MM.1S (cell line): ENCODE measurements around the gene GPR180.

Experiments
- DNase-seq: peaks from one replicate; pipeline ENCODE4 v3.0.0-alpha.2; 2015
- H2AFZ ChIP-seq: fragments of 300-600 bp; sonication (generic); 2 replicates; pipeline ENCODE4 v1.6.0; 2016; ENCODE audit warnings: antibody characterized with exemption, low read length
- H3F3A ChIP-seq: fragments of 300-600 bp; sonication (generic); 2 replicates; pipeline ENCODE4 v1.6.1; 2016; ENCODE audit warnings: mild to moderate bottlenecking, antibody characterized with exemption, low read length, moderate library complexity, mixed read lengths; ENCODE audit not compliant: insufficient read depth
- H3K27ac ChIP-seq: fragments of 300-600 bp; sonication (generic); 2 replicates; pipeline ENCODE4 v1.5.1; 2016; ENCODE audit warnings: mild to moderate bottlenecking, low read length
- H3K27me3 ChIP-seq: fragments of 300-600 bp; sonication (generic); replicated peaks from 2 replicates; pipeline ENCODE4 v1.6.0; 2016; ENCODE audit warnings: low read length; ENCODE audit not compliant: insufficient read depth
- H3K36me3 ChIP-seq: fragments of 300-600 bp; sonication (generic); replicated peaks from 2 replicates; pipeline ENCODE4 v1.6.1; 2016; ENCODE audit warnings: mild to moderate bottlenecking, low read length, mixed read lengths; ENCODE audit not compliant: insufficient read depth
- H3K4me1 ChIP-seq: fragments of 300-600 bp; sonication (generic); 2 replicates; pipeline ENCODE4 v1.6.1; 2016; ENCODE audit warnings: low read length, mixed read lengths
- H3K4me2 ChIP-seq: fragments of 300-600 bp; sonication (generic); 2 replicates; pipeline ENCODE4 v1.6.0; 2016; ENCODE audit warnings: low read depth, low read length
- H3K4me3 ChIP-seq: fragments of 300-600 bp; sonication (generic); 2 replicates; pipeline ENCODE4 v1.5.1; 2016; ENCODE audit warnings: low read length, mixed read lengths
- H3K79me2 ChIP-seq: fragments of 300-600 bp; sonication (generic); 2 replicates; pipeline ENCODE4 v1.6.1; 2016; ENCODE audit warnings: mixed run types, low read length, mixed read lengths
- H3K9ac ChIP-seq: fragments of 300-600 bp; sonication (generic); 2 replicates; pipeline ENCODE4 v1.6.1; 2016; ENCODE audit warnings: low read length, mixed read lengths
- H3K9me2 ChIP-seq: fragments of 300-600 bp; sonication (generic); replicated peaks from 2 replicates; pipeline ENCODE4 v1.6.1; 2016; ENCODE audit warnings: mild to moderate bottlenecking, low read length, mixed read lengths; ENCODE audit not compliant: insufficient read depth
- H3K9me3 ChIP-seq: fragments of 300-600 bp; sonication (generic); replicated peaks from 2 replicates; pipeline ENCODE4 v1.6.1; 2016; ENCODE audit warnings: mild to moderate bottlenecking, low read length, mixed read lengths; ENCODE audit not compliant: insufficient read depth
- H4K20me1 ChIP-seq: fragments of 300-600 bp; sonication (generic); 2 replicates; pipeline ENCODE4 v1.6.1; 2016; ENCODE audit warnings: mild to moderate bottlenecking, low read length, moderate library complexity, mixed read lengths; ENCODE audit not compliant: insufficient read depth
- EZH2 ChIP-seq: fragments of 300-600 bp; sonication (generic); optimal IDR thresholded peaks from 2 replicates; pipeline ENCODE3; 2017; ENCODE audit warnings: low read depth, mild to moderate bottlenecking, antibody characterized with exemption, low read length, mixed read lengths
- EZH2phosphoT487 ChIP-seq: fragments of 300-600 bp; sonication (generic); IDR thresholded peaks from 2 replicates; pipeline ENCODE4 v1.6.1; 2018; ENCODE audit warnings: antibody characterized with exemption, low read length
- TF ChIP-seq, protein P1 (sequence below): fragments of 300-600 bp; sonication (generic); IDR thresholded peaks from 2 replicates; pipeline ENCODE4 v1.5.1; 2016; ENCODE audit warnings: antibody characterized with exemption, low read length, mixed read lengths

GPR180 gene

GRCh38 chr13:94672400-94672799, 70.7 kb downstream of the GPR180 start:
- TF ChIP-seq, protein P1, sequence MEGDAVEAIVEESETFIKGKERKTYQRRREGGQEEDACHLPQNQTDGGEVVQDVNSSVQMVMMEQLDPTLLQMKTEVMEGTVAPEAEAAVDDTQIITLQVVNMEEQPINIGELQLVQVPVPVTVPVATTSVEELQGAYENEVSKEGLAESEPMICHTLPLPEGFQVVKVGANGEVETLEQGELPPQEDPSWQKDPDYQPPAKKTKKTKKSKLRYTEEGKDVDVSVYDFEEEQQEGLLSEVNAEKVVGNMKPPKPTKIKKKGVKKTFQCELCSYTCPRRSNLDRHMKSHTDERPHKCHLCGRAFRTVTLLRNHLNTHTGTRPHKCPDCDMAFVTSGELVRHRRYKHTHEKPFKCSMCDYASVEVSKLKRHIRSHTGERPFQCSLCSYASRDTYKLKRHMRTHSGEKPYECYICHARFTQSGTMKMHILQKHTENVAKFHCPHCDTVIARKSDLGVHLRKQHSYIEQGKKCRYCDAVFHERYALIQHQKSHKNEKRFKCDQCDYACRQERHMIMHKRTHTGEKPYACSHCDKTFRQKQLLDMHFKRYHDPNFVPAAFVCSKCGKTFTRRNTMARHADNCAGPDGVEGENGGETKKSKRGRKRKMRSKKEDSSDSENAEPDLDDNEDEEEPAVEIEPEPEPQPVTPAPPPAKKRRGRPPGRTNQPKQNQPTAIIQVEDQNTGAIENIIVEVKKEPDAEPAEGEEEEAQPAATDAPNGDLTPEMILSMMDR: no peak
- TF ChIP-seq EZH2phosphoT487: no peak
- H3K79me2 ChIP-seq: no peaks in the 10 kb centered on the region
- no peak for DNase-seq
- H3K9me3 ChIP-seq: no peaks in the 10 kb centered on the region
- H3K27me3 ChIP-seq: no peaks in the 10 kb centered on the region
- no peak overlapping the region for H3K4me2 ChIP-seq
- no peak overlapping the region for H3K9ac ChIP-seq
- no peaks in the 10 kb centered on the region for H4K20me1 ChIP-seq
- H3K4me1 ChIP-seq: no peaks in the 10 kb centered on the region
- H3K27ac ChIP-seq: no peak overlapping the region
- H2AFZ ChIP-seq: no peak overlapping the region
- H3K4me3 ChIP-seq: no peak overlapping the region
- no peaks in the 10 kb centered on the region for H3K36me3 ChIP-seq
- no peaks in the 10 kb centered on the region for H3K9me2 ChIP-seq
- no peaks in the 10 kb centered on the region for H3F3A ChIP-seq

GRCh38 chr13:94673851-94674250, 72.2 kb downstream of the GPR180 start:
- Histone ChIP-seq H3K9ac (no peak overlapping the region), H3K36me3 (no peaks in the 10 kb centered on the region), H2AFZ (no peak overlapping the region), H3K79me2 (no peaks in the 10 kb centered on the region), H3F3A (no peaks in the 10 kb centered on the region), H3K9me2 (no peaks in the 10 kb centered on the region), H3K27ac (no peak overlapping the region), H3K4me1 (no peaks in the 10 kb centered on the region), H3K4me3 (no peak overlapping the region), H4K20me1 (no peaks in the 10 kb centered on the region), H3K4me2 (no peak overlapping the region), H3K27me3 (no peaks in the 10 kb centered on the region), H3K9me3 (no peaks in the 10 kb centered on the region)
- DNase-seq: no peak
- TF ChIP-seq EZH2: no peak
- TF ChIP-seq, protein P1: no peak
- no peak for TF ChIP-seq EZH2phosphoT487

GRCh38 chr13:94674609-94675348, 73.1 kb downstream of the GPR180 start:
- Histone ChIP-seq H3K4me1 (no peaks in the 10 kb centered on the region), H3K9ac (no peak overlapping the region), H3K27ac (no peak overlapping the region), H3K4me3 (no peak overlapping the region), H3F3A (no peaks in the 10 kb centered on the region), H3K36me3 (no peaks in the 10 kb centered on the region), H4K20me1 (no peaks in the 10 kb centered on the region), H3K79me2 (no peaks in the 10 kb centered on the region), H3K4me2 (no peak overlapping the region), H3K9me3 (no peaks in the 10 kb centered on the region), H2AFZ (no peak overlapping the region), H3K9me2 (no peaks in the 10 kb centered on the region), H3K27me3 (no peaks in the 10 kb centered on the region)
- DNase-seq: peak; percentile 68
- TF ChIP-seq, protein P1: peak; percentile 64
- TF ChIP-seq EZH2phosphoT487: no peak
- no peak for TF ChIP-seq EZH2
